ENCODE results near the gene FAM168B.
"Not testable (repeated sequence)": the region's sequence is repeated elsewhere in the genome, so short reads cannot be mapped to it uniquely, and the experiment has no call there.

FAM168B gene

DNA sequence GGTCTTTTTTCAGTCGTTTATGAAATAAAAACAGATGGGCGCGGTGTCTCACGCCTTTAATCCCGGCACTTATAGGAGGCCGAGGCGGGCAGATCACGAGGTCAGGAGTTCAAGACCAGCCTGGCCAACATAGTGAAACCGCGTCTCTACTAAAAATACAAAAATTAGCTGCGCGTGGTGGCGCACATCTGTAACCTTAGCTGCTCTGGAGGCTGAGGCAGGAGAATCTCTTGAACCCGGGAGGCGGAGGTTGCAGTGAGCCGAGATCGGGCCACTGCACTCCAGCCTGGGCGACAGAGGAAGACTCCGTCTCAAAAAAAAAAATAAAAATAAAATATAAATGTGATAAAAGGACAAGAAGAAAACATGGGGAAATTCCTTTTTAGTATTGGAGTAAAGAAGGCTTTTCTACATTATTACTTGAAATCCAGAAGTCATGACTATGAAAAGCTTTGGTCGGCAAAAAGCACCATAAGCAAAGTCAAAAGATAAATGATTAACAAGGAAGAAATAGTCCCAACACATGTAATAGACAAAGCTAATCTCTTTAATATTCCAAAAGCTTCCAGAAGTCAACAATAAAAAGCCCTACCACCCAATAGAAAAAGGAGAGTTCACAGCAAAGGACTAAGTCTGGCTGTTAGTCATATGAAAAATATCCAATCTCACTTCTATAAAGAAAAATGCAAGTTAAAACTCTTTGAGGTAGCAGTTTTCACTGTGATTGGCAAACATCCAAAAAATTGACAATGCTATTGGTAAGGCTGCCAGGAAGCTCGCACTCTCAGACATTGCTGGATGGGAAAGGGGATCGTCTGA, 1.4 kb upstream of the FAM168B start:
- DNase-seq = no peak

DNA sequence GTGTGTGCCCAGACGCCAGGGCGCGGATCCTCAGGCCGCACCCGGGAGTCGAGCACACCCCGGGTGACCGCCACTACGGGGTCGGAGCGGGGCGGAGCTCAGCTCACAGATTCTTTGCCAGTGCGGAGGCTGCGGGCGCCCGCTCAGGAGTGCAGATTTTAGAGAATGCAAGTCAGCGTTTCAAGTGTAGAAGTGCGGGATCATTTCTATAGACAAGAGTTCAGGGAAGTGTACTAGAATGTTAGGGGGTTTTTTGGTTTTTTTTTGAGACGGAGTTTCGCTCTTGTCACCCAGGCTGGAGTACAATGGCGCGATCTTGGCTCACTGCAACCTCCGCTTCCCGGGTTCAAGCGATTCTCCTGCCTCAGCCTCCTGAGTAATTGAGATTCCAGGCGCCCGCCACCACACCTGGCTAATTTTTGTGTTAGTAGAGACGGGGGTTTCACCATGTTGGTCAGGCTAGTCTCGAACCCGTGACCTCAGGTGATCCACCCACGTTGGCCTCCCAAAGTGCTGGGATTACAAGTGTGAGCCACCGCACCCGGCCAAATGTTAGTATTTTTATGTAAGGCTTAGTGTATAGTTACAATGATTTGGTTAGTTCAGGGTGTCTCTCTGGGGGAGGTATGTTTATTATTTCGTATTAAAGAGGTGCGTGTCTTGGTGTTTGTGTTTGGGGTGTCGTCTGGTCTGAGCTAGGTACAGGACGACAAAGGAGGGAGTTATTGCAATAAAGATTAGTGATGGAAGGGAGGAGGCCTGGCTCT, 619 bp upstream of the FAM168B start:
- DNase-seq = no peak

DNA sequence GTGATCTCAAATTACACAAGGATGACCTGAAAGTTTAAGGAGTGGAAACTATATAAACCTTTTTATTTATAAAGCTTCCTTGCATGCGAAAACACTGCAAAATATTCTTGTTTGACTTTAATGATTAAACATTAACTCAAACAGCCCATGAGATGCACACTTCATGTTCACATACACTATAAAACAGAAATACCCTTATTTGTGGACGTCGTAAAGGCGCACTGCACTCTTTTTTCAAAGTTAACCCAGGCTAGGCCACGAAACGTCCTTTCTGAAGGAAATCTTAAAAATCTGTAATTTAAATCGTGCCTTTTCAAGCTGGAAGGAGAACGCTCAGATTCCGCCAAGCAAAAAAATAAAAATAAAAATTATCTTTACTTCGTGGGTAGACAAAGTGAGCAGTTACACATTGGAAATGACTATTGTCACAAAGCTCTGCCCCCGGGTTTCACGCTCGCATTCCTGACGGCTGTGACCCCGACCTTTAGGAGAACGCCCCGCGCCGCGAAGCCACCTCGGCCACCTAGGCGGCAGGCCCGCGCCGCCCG, 728 bp downstream of the FAM168B start:
- DNase-seq = no peak

- DNase-seq = no peak
These were observed 7.6 kb downstream of the FAM168B start for GRCh38 chr2:131085646-131086045.

- DNase-seq = no peak
These were observed 12.1 kb downstream of the FAM168B start for GRCh38 chr2:131081190-131081589.

DNA sequence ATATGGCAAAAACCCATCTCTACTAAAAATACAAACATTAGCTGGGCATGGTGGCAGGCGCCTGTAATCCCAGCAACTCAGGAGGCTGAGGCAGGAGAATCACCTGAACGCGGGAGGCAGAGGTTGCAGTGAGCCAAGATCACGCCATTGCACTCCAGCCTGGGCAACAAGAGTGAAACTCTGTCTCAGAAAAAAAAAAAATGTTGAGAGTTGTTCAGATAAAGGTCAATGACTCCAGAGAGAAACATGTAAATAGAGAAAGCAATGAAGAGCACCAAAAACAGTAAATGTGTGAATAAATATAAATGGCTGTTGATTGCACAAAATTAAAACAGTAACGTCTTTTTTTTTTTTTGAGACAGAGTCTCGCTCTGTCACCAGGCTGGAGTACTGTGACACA, 13.3 kb downstream of the FAM168B start:
- not testable (repeated sequence) for DNase-seq

DNA sequence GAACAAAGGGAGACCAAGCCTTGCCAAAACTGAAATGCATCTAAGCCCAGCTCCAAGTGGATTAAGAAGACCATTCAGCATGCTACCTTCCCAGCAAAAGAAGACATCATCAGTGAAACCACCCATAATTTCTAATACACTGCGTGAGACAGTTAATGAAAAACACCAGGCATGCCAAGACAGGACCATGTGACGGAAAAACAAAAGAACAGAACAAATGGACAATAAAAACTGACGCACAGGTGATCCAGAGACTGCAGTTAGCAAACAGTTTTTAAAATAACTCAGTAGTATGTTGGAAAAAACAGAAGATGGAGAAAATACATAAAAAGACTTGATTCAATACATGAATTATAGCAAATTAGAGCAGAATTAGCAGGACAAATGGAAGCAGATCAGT, 15.3 kb downstream of the FAM168B start:
- no peak for DNase-seq

DNA sequence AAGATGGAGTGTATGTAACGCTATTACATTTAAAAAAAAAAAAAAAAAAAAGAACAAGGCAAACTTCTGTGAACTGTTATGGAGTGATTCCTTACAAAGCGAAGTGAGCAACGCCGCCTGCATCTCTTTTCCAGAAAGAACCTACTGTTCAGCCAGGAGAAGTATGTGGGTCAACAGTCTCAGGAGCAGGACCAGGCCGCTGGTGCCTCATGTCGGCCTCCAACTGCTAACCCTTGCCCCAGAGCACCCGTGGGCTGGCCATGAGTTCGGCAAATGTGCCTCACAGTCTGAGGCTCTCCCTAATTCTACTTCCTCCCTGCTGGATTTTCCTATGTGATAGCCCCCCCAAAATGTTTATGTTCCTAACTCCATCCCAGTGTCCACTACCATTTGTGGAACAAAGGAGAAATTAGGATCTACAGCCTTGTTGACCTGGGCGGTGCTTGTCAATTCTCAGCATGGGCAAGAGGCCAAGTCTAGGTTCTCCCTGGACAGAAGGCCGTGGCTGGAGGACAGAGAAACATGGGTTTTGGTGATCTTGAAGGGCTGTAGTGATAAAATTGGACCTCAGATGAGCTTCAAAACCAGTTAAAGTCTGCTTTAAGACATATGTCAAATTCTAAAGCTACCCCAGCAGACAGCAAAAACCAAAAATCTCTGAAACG, 15.9 kb downstream of the FAM168B start:
- DNase-seq = no peak

- DNase-seq = no peak
These were observed 16.6 kb downstream of the FAM168B start for GRCh38 chr2:131076707-131077106.

GRCh38 chr2:131075578-131075977, 17.7 kb downstream of the FAM168B start:
- not testable (repeated sequence) for DNase-seq

DNA sequence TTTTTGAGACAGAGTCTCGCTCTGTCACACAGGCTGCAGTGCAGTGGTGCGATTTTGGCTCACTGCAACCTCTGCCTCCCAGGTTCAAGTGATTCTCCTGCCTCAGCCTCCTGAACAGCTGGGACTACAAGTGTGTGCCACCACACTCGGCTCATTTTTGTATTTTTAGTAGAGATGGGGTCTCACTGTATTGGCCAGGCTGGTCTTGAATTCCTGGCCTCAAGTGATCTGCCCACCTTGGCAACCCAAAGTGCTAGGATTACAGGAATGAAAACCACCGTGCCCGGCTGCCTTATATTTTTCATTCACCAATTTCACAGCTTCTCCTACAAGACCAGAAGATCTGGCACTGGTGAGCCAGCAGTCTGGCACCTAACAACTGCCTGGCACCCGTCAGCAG, 25.1 kb downstream of the FAM168B start:
- DNase-seq = not testable (repeated sequence)

DNA sequence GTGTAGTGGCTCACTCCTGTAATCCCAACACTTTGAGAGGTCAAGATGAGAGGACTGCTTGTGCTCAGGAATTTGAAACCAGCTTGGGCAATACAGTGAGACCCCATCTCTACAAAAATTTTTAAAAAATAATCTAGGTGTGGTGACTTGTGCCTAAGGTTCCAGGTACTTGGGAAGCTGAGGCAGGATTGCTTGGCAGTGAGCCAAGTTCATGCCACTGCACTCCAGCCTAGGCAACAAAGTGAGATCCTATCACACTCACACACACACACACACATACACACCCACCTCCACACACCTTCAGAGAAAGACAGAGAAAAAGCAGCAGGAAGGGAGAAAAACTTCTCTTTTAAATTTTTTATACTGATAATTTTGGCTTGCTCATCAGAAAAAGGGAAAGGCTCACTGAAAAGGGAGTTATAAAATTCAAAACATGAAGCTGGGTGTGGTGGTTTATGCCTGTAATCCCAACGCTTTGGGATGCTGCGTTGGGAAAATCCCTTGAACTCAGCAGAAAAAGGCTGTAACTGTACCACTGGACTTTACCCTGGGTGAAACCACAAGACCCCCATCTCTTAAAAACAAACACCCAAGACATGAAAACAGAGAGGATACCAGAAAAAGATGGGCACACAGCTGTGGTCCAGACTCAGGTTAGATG, 25.7 kb downstream of the FAM168B start:
- no peak for DNase-seq

DNA sequence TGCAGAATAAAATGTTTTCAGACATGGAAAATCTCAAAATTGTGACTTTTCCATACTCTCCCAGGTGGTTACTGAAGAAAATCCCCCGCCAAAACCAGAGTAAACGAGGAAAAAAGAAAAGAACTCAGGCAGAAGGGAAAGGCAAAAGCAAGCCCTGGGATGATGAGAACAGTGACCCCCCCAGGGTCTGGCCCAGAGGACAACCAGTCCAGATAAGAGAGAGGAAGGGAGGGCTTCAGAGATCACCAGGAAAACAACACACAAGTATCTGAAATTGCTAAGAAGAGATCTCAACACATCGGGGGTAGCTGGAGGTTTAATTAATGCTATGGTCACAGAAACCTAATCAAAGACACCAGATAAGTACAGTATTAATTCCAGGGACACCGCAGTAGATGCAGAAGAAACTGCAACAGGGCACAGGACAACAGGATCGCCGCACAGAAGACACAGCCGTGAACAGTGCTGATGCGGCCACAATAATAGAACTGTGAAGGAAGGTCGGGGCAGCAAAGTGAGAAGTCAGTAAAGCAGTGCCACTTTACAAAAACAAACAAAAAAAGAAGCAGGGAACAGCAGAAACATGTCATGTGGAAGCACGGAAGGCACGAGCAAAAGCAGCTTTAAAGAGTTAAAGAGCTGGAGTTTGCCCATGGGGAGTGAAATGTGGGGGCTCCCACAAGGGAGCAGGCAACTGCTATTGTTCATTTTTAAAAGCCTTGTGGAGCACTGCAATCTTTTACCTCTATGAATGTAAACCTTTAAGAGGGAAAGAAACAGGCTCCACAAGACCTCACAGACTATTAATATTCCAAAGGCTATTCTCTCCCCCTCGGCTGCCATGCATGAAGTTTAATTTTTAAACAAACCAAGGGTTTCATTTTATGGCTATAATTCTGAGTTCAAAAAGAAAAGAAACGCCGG, 28.4 kb downstream of the FAM168B start:
- DNase-seq = no peak

- no peak for DNase-seq
These were observed 29.6 kb downstream of the FAM168B start for GRCh38 chr2:131063501-131064283.

DNA sequence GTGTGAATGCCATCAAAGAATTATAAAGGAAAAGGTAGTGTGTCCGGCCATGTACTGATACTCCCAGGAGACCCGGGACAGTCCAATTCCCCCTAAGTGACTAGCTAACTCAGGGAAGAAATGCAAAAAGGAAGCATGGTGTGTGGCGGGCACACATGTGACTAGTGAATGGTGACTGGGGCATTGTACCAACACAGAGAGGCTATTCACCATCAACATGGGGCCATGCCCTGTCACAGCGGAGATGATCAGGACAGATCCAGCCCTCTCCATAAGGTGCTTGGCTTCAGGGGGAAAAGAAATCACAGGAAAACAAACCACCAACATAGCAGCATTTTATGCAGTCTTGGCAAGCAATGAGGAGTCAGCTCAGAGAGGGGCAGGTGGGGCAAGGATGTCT, 34.3 kb downstream of the FAM168B start:
- DNase-seq = no peak

DNA sequence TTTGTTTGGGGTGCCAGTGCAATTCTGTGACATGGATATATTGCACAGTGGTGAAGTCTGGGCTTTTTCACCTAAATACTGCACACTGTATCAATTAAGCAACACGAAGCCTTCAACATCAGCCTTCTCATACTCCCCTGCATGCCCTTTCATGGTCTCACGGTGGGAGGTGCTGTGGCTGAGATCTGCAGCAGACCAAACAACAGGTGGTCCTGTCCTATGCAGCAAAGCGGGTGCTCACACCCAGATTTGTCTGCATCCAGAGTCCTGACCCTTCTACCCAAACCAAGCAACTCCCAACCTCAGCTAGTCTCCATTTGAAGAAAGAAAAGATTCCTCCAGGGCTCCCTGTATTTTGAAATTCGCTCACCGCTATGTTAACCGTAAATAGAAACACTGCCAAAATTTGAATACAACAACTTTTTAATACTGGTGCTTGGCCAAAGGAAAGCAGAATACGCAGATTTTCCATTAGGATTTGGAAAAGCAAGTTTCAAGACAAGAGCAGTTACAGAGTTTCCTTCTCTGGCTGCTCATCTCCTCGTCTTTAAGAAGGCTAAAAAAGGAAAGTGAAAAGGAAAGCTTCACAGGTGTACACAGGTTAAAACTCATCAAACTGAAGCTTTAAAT, 34.9 kb downstream of the FAM168B start:
- DNase-seq = no peak

- DNase-seq = no peak
These were observed 36.4 kb downstream of the FAM168B start for GRCh38 chr2:131056932-131057287.

DNA sequence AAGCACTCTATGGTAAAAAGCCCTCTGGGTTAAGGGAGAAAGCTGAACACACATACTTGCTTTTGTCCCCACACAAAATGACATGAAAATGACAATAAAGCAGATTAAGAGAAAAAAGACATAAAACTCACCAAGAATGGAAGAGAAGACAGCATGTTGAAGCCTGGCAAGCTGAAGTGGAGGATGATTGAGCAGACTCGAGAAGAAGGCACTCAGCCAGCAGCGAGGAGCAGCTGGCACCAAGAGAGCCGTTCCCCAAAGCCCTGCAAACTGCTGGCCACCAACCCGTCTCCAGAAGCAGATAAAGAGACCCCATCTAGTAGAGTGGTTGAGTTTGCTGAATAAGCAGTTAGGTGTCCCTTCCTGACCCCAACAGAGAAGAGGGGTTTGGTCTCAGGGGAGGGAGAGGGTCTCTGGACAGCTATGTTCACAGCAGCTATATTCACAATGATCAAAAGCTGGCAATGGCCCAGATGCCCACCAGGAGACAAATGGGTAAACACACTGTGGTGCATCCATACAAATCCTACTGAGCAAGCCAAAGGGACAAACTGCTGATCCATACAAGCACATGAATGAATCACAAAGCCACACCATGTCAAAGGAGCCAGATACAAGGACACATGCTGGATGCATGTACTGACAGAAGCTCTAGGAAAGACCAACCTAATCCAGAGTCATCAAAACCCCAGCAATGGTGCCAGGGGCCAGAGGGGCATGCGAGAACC, 36.9 kb downstream of the FAM168B start:
- DNase-seq = no peak

DNA sequence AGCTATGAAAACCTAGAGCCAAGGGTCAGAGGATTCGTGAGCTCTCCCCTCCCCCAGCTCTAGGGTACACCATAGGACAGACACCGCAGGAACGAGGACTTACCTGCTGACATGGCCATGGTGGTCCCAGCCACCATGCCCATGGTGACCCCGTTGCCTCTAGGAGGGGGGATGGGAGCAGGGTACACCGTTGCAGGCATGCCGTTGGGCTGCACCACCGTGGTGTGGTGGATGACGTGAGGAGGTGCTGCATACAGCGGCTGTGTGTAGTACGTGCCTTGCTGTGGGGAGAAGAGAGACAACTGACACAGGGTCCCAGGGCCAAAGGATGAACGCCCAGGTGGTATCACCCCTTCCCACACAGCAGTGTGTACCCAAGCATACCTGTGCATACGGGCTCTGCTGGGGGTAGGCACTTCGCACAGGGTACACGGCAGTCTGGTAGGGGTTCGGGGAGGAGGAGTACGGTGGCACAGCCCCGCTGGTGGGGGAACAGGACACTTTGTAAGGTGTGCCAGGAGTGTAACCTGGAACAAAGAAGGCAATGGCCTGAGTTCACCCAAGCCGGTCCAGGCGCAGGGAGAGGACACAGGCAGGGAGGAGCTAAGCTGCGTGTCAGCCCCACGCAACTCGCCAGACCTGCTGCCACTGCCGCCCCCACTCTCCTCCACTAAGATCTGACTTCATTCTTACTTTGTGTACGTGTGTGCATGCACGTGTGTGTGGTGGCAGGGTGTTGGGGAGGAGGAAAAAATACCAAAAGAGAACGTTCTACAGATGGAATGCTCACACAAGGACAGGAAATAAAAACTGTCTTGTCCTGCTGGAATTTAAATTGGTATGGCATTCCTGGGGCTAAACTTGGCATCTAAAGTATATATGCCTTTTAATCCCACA, 37.8 kb downstream of the FAM168B start:
- DNase-seq = no peak
